Activated T-cell treated with anti-CD3 and anti-CD28 coated beads, Interleukin-2, amount 50 U/mL, for 24 hours (primary cell): ENCODE data around the gene CTPS1.

Source experiments
- DNase-seq: peaks from one replicate; pipeline ENCODE4 v3.0.0-alpha.2; 2020
- H3K27ac Mint-ChIP-seq: 2 replicates; pipeline ENCODE4 v1.8.0; 2020; ENCODE audit warnings: mild to moderate bottlenecking, mixed read lengths
- H3K27me3 Mint-ChIP-seq: 2 replicates; pipeline ENCODE4 v1.8.0; 2020; ENCODE audit warnings: mixed read lengths
- H3K36me3 Mint-ChIP-seq: 2 replicates; pipeline ENCODE4 v1.8.0; 2020; ENCODE audit warnings: low read depth, mixed read lengths
- H3K4me1 Mint-ChIP-seq: 2 replicates; pipeline ENCODE4 v1.8.0; 2020; ENCODE audit warnings: low read depth, mixed read lengths
- H3K4me3 Mint-ChIP-seq: 2 replicates; pipeline ENCODE4 v1.8.0; 2020; ENCODE audit warnings: mild to moderate bottlenecking, moderate library complexity, mixed read lengths
- H3K9me3 Mint-ChIP-seq: 2 replicates; pipeline ENCODE4 v1.8.0; 2020; ENCODE audit warnings: mixed read lengths

CTPS1 gene, protein sequence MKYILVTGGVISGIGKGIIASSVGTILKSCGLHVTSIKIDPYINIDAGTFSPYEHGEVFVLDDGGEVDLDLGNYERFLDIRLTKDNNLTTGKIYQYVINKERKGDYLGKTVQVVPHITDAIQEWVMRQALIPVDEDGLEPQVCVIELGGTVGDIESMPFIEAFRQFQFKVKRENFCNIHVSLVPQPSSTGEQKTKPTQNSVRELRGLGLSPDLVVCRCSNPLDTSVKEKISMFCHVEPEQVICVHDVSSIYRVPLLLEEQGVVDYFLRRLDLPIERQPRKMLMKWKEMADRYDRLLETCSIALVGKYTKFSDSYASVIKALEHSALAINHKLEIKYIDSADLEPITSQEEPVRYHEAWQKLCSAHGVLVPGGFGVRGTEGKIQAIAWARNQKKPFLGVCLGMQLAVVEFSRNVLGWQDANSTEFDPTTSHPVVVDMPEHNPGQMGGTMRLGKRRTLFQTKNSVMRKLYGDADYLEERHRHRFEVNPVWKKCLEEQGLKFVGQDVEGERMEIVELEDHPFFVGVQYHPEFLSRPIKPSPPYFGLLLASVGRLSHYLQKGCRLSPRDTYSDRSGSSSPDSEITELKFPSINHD

GRCh38 chr1:40979241-40980067 lies at the start of gene CTPS1:
Gene CTPS1, plus strand, starts transcription at chr1:40979696. Its CDS starts 3,595 bp downstream, at chr1:40983291.
- H3K4me1 Mint-ChIP-seq = peaks cover 48% of the 10 kb centered on the region
- H3K9me3 Mint-ChIP-seq = no peaks in the 10 kb centered on the region
- H3K27me3 Mint-ChIP-seq = no peaks in the 10 kb centered on the region
- H3K36me3 Mint-ChIP-seq = peaks cover 42% of the 10 kb centered on the region
- peak; percentile 99 for DNase-seq
- peak within 1 kb of the TSS; percentile 92 for H3K4me3 Mint-ChIP-seq
- H3K27ac Mint-ChIP-seq = peak within 1 kb of the TSS; percentile 97

DNA sequence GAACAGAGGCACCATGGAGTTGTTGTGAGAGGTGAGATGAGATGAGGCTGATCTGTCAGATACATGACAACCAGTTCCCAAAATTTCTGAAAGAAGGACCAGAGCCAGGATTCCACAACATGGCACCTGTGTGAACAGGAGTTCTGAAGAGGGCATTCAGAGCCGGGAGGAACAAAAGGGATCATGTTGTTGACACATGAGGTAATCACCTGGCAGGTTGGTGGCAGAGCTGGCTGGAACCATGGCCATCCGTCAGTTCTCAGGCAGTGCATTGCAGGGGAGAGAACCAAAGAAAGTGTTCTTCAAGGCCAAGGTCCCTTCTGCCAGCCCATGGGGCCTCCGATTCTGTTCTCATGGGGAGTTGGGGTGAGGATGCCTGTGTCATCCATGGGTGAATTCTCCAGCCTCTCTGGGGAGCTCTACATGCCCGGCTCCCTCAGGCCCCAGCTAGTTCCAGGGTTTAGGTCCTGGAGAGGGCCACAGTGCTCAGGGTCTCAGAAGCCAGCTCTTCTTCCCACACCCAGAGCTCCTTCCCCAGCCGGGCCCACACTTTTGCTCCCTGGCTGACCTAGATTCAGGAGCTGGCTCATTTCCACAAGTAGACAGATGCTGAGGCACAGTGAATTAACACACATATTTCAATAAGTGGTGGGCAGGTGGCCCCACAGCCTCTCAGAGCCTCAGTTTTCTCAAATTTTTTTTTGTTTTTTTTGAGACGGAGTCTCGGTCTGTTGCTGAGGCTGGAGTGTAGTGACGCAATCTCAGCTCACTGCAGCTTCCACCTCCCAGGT lies 49.1 kb upstream of the CTPS1 start:
- Mint-ChIP-seq H3K4me1 (no peaks in the 10 kb centered on the region), H3K4me3 (no peak overlapping the region), H3K9me3 (no peaks in the 10 kb centered on the region), H3K27me3 (peaks cover 7% of the 10 kb centered on the region), H3K36me3 (no peaks in the 10 kb centered on the region), H3K27ac (no peak overlapping the region)
- DNase-seq = no peak

GRCh38 chr1:40931601-40932000 lies 47.9 kb upstream of the CTPS1 start:
- no peak overlapping the region for H3K27ac Mint-ChIP-seq
- H3K9me3 Mint-ChIP-seq = no peaks in the 10 kb centered on the region
- no peaks in the 10 kb centered on the region for H3K36me3 Mint-ChIP-seq
- peaks cover 7% of the 10 kb centered on the region for H3K27me3 Mint-ChIP-seq
- H3K4me1 Mint-ChIP-seq = no peaks in the 10 kb centered on the region
- H3K4me3 Mint-ChIP-seq = no peak overlapping the region
- DNase-seq = no peak

DNA sequence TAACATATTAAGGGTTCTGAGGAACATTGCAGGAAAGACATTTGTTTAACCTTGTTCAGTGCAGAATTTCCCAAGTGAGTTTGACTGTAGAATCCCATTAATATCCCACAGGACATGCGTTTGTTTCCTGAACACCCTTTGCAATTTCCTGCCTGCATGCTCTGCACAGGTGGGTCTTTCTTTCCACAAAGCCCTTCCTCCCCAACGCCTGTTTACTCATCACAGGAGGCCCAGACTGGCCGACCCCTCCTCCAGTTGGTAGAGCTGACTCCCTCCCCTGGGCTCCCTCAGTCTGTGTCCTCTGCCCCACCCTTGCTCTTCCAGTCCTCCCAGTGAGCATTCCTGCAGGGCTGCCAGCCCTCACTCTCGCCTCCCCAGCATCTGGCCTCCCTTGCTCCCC lies 47.5 kb upstream of the CTPS1 start:
- H3K27ac Mint-ChIP-seq = no peak overlapping the region
- no peaks in the 10 kb centered on the region for H3K4me1 Mint-ChIP-seq
- H3K9me3 Mint-ChIP-seq = no peaks in the 10 kb centered on the region
- H3K36me3 Mint-ChIP-seq = no peaks in the 10 kb centered on the region
- no peak overlapping the region for H3K4me3 Mint-ChIP-seq
- peaks cover 7% of the 10 kb centered on the region for H3K27me3 Mint-ChIP-seq
- DNase-seq = no peak

DNA sequence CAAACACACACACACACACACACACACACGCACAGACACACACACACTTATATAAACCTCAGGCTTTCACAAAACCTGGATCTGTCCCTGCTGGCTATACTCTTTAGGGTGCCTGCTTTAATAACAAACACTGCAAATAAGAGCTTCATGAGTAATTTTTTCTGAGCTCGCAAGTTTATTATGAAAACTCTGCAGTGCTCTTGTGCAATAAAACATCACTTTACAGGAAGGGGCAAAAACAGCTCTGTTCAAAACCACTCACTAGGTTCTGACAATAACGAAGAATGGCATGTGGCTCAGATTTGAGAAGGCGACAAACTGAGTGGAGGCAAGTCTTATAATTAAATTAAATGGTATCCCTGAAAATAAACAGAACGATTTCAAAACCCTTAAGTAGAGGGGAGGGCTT lies 42.6 kb upstream of the CTPS1 start:
- H3K36me3 Mint-ChIP-seq = no peaks in the 10 kb centered on the region
- DNase-seq = no peak
- no peaks in the 10 kb centered on the region for H3K9me3 Mint-ChIP-seq
- no peaks in the 10 kb centered on the region for H3K4me1 Mint-ChIP-seq
- H3K27me3 Mint-ChIP-seq = peaks cover 3% of the 10 kb centered on the region
- no peak overlapping the region for H3K4me3 Mint-ChIP-seq
- no peak overlapping the region for H3K27ac Mint-ChIP-seq

- H3K9me3 Mint-ChIP-seq = no peaks in the 10 kb centered on the region
- DNase-seq = no peak
- H3K4me1 Mint-ChIP-seq = no peaks in the 10 kb centered on the region
- H3K36me3 Mint-ChIP-seq = no peaks in the 10 kb centered on the region
- no peak overlapping the region for H3K4me3 Mint-ChIP-seq
- H3K27ac Mint-ChIP-seq = no peak overlapping the region
- H3K27me3 Mint-ChIP-seq = no peaks in the 10 kb centered on the region
These were observed 41.1 kb upstream of the CTPS1 start for GRCh38 chr1:40938393-40938792.

DNA sequence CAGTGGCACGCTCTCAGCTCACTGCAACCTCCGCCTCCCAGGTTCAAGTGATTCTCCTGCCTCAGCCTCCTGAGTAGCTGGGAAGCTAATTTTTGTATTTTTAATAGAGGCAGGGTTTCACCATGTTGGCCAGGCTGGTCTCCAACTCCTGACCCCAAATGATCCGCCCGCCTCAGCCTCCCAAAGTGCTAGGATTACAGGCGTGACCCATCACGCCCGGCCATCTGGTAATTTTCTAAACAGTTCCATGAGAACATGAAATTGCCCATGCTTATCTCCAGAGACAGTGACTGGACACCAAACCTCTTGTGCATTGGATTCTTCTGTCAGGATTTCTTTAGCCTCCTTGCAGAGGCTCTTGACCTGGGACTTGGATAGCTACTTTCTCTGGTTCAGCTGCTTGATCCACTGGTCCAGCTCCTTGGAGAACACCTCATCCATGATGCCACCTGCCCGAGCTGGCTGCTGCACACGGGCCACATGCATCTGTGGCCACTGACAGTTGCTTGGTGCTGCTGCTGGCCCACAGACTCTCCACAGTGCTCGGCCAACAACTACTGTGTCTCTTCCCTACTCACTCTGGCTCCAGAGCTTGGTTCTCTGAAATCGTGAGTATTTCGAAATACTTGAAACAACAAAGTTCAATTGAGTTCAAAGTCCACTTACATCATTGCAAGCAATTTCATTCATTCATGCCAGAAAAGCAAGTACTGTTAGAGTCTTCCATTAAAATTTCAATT lies 40.0 kb upstream of the CTPS1 start:
- Mint-ChIP-seq H3K27ac (no peak overlapping the region), H3K27me3 (no peaks in the 10 kb centered on the region), H3K4me3 (no peak overlapping the region), H3K4me1 (no peaks in the 10 kb centered on the region), H3K36me3 (no peaks in the 10 kb centered on the region), H3K9me3 (no peaks in the 10 kb centered on the region)
- DNase-seq = no peak

- Mint-ChIP-seq H3K27ac (no peak overlapping the region), H3K4me1 (peaks cover 6% of the 10 kb centered on the region), H3K36me3 (no peaks in the 10 kb centered on the region), H3K4me3 (no peak overlapping the region), H3K9me3 (peaks cover 2% of the 10 kb centered on the region), H3K27me3 (peaks cover 7% of the 10 kb centered on the region)
- DNase-seq = no peak
These were observed 35.2 kb upstream of the CTPS1 start for GRCh38 chr1:40944326-40944725.

GRCh38 chr1:40944841-40945430 lies 34.6 kb upstream of the CTPS1 start:
- peaks cover 2% of the 10 kb centered on the region for H3K9me3 Mint-ChIP-seq
- no peak overlapping the region for H3K27ac Mint-ChIP-seq
- H3K27me3 Mint-ChIP-seq = peaks cover 7% of the 10 kb centered on the region
- H3K36me3 Mint-ChIP-seq = no peaks in the 10 kb centered on the region
- peaks cover 6% of the 10 kb centered on the region for H3K4me1 Mint-ChIP-seq
- no peak for DNase-seq
- H3K4me3 Mint-ChIP-seq = no peak overlapping the region

DNA sequence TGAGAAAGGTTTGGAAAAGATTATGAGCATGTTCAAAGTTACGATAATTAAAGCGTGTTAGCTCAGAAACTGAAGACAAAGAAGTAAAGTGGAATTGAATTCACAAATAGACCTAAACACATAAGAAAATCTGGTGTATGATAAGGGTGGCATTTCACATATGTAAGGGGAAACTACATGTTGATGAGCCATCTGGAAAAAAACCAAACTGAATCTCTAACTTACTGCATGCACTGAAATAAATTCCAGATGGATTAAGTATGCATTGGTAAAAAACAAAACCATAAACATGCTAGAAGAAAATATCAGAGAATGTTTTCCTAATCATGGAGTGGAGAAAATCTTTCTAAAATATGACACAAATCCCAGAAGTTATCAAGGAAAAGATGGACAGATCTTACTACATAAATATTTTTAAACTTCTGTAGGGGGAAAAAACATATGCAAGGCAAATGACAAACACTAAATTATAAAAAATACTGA lies 34.0 kb upstream of the CTPS1 start:
- H3K27ac Mint-ChIP-seq = no peak overlapping the region
- DNase-seq = no peak
- H3K27me3 Mint-ChIP-seq = peaks cover 7% of the 10 kb centered on the region
- H3K36me3 Mint-ChIP-seq = no peaks in the 10 kb centered on the region
- H3K4me3 Mint-ChIP-seq = no peak overlapping the region
- H3K9me3 Mint-ChIP-seq = peaks cover 2% of the 10 kb centered on the region
- peaks cover 6% of the 10 kb centered on the region for H3K4me1 Mint-ChIP-seq

DNA sequence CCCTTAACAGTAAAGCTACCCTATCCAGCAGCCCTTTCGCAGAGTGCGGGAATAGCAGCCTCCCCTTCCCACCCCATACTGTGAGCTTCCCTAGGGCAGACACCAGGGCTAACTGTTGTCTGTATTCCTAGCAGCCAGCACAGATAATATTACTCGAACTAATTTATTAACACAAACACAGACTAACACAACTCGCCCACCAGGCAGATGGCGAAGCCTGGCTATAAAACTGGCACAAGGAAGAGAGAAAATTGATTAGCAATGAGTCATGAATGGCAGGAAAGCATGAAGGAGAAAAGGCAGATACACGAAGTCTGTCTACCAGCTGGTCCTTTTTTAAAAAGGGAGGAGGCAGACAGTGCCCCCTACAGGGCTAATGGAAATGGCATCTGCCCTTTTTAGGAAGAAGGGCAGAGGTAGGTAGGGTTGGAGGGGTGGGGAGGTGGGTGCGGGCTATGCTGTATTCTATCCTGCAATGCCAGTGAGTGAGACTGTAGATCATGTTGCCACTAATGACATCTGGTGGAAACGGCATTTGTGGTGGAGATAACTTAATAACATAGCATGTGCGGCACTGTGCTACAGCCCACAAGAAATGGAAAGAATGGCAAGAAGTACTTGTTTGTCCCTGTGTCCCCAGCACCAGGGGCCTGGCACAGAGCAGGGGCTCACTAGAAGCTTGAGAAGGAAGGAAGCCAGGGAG lies 30.6 kb upstream of the CTPS1 start:
- peaks cover 2% of the 10 kb centered on the region for H3K9me3 Mint-ChIP-seq
- H3K4me1 Mint-ChIP-seq = peaks cover 10% of the 10 kb centered on the region

GRCh38 chr1:40949563-40949962 lies 29.9 kb upstream of the CTPS1 start:
- Mint-ChIP-seq H3K4me3 (no peak overlapping the region), H3K36me3 (no peaks in the 10 kb centered on the region), H3K4me1 (peaks cover 10% of the 10 kb centered on the region), H3K27ac (no peak overlapping the region), H3K27me3 (peaks cover 23% of the 10 kb centered on the region), H3K9me3 (peaks cover 2% of the 10 kb centered on the region)
- DNase-seq = no peak

More for the DNA sequence above, 30.6 kb upstream of the CTPS1 start:
- Mint-ChIP-seq H3K27ac (no peak overlapping the region), H3K4me3 (no peak overlapping the region), H3K36me3 (no peaks in the 10 kb centered on the region), H3K27me3 (peaks cover 16% of the 10 kb centered on the region)
- DNase-seq = peak; percentile 63
